ENCODE data around the gene RPL39L. TPM values are rescaled to one million over a fixed set of nuclear protein-coding genes. Genes with fewer than 3 reads are reported as not detected.
A peak's percentile ranks its signal among the peaks of the same experiment; 100 is the strongest.

RPL39L gene
- total RNA-seq, 2 experiments from 2014 or later = 18.8 TPM

DNA sequence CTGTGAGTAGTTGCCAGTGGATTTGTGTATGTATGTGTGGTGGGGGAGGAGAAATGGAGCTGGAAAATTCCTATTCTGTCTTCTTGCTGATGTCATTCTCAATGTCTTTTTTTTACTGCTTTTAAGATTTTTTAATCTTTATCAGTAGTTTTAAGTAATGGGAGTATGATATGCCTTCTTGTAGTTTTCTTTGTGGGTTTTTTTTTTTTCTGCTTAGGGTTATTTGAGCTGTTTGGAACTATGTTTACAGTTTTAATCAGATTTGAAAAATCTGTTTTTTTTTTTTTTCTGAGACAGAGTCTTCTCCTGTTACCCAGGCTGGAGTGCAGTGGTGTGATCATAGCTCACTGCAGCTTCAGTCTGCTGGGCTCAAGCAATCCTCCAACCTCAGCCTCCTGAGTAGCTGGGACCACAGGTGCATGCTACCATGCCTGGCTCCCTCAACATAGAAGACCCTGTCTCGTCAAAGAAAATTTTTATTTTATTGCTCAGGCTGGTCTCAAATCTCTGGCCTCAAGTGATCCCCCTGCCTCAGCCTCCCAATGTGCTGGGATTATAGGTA, 37.1 kb downstream of the RPL39L start:
- Mint-ChIP-seq H3K4me3 (peak overlapping the region; percentile 70), H3K27ac (peak overlapping the region; percentile 79), H3K4me1 (peaks cover 21% of the 10 kb centered on the region), H3K27me3 (no peaks in the 10 kb centered on the region), H3K9me3 (peaks cover 5% of the 10 kb centered on the region), H3K36me3 (peaks cover 12% of the 10 kb centered on the region)
- POLR2A ChIA-PET = interaction anchor here (0.7 to 1.9 kb wide), 5 partner anchors 57 to 302 kb away, joined by 3 to 6 read pairs (median 4); no protein-coding TSS in a partner anchor
- DNase-seq = no peak
- peak; percentile 23 for ATAC-seq (ENCODE audit: low read depth)

DNA sequence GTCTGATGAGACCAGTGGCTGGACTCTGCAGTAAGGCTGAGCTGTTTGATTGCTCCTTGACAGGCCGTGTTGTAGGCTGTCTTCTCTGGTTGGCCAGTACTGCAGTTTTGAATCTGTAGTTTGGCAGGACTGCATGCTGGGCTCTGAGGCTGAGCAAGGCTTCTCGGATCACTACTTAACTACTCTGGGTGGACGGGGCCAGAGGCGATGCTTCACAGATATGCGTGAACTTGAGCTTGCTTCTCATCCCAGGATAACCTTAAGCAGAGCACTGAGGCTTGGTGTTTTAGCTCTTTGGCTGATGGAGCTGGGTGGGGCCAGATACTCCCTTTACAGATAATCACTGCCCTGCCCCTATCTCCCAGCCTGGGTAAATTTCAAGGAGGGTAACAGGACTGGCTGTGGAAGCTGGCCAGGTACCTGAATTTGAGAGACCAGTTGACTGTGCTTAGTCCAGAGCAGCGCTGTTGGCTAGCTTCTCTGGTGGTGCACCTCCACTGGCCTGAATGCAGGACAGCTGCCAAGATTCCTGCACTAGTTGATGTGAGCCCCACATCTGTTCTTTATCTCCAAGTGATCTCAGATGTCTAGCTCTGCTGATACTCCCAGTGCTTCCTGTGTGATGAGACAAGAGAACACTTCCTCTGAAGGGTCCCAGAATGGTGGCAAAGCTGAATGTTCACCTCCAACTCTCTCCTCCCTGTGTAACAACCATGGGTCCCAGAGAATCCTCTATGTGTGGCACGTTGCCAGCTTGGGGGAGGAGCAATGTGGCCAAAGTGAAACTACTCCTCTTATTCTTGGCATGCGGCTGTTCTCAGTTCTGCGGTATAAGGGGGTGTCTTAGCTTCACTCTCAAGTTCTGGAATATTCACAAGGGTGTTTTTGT, 37.9 kb downstream of the RPL39L start:
- Mint-ChIP-seq H3K4me1 (peaks cover 21% of the 10 kb centered on the region), H3K9me3 (peaks cover 7% of the 10 kb centered on the region), H3K4me3 (peak overlapping the region; percentile 70), H3K27me3 (no peaks in the 10 kb centered on the region), H3K36me3 (peaks cover 13% of the 10 kb centered on the region), H3K27ac (peak overlapping the region; percentile 79)
- POLR2A ChIA-PET = interaction anchor here (0.7 to 1.9 kb wide), 5 partner anchors 56 to 301 kb away, joined by 3 to 6 read pairs (median 4); no protein-coding TSS in a partner anchor
- ATAC-seq (ENCODE audit: low read depth) (peak; percentile 79), DNase-seq (peak; percentile 58)

DNA sequence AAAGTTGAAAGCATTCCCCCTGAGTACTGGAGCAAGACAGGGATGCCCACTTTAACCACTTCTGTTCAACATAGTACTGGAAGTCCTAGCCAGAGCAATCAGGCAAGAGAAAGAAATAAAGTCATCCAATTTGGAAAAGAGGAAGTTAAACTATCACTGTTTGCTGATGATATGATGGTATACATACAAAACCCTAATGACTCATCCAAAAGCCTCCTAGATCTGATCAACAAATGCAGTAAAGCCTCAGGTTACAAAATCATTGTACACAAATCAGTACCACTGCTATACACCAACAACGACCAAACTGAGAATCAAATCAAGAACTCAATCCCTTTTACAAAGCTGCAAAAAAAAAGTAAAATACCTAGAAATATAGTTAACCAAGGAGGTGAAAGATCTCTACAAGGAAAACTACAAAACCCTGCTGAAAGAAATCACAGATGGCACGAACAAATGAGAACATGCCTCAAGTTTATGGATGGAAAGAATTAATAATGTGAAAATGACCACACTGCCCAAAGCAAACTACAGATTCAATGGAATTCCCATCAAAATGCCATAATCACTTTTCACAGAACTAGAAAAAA, 40.3 kb downstream of the RPL39L start:
- Mint-ChIP-seq H3K27me3 (no peaks in the 10 kb centered on the region), H3K4me3 (no peak overlapping the region), H3K4me1 (peaks cover 16% of the 10 kb centered on the region), H3K9me3 (peaks cover 13% of the 10 kb centered on the region), H3K36me3 (peaks cover 14% of the 10 kb centered on the region), H3K27ac (no peak overlapping the region)
- ATAC-seq (ENCODE audit: low read depth) (no peak), DNase-seq (no peak)
- POLR2A ChIA-PET = no interaction called here

DNA sequence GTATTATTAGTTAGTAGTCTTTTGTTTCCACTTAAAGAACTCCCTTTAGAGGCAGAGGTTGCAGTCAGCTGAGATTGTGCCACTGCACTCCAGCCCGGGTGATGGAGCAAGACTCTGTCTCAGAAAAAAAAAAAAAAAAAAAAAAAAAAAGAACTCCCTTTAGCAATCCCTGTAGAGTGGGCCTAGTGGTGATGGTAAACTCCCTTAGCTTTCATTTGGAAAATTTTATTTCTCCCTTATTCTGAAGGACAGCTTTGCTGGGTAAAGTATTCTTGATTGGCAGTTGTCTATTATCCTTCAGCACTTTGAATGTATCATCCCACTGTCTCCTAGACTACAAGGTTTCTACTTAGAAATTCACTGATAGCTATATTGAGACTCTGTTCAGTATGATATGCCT, 46.0 kb downstream of the RPL39L start:
- Mint-ChIP-seq H3K27ac (no peak overlapping the region), H3K36me3 (peaks cover 15% of the 10 kb centered on the region), H3K4me3 (no peak overlapping the region), H3K27me3 (no peaks in the 10 kb centered on the region), H3K9me3 (peaks cover 14% of the 10 kb centered on the region), H3K4me1 (no peaks in the 10 kb centered on the region)
- ATAC-seq (ENCODE audit: low read depth) (no peak), DNase-seq (no peak)
- POLR2A ChIA-PET = interaction anchor here (0.6 to 0.8 kb wide), 2 partner anchors 51 to 65 kb away, joined by 4 to 5 read pairs; no protein-coding TSS in a partner anchor

DNA sequence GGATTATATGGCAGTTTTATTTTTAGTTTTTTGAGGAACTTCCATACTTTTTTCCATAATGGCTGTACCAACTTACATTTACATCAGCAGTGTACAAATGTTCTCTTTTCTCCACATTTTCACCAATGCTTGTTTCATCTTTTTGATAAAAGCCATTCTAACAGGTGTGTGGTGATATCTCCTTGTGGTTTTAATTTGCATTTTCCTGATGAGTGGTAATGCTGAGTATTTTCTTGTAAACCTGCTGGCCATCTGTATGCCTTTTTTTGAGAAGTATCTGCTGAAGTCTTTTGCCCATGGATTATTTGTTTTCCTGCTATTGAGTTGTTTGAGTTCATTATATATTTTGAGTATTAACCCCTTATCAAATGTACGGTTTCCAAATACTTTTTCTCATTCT, 50.6 kb downstream of the RPL39L start:
- H3K36me3 Mint-ChIP-seq = peaks cover 9% of the 10 kb centered on the region
- H3K27ac Mint-ChIP-seq = no peak overlapping the region
- H3K9me3 Mint-ChIP-seq = peaks cover 9% of the 10 kb centered on the region
- H3K4me1 Mint-ChIP-seq = peaks cover 6% of the 10 kb centered on the region
- DNase-seq (no peak), ATAC-seq (ENCODE audit: low read depth) (no peak)
- H3K4me3 Mint-ChIP-seq = no peak overlapping the region
- no peaks in the 10 kb centered on the region for H3K27me3 Mint-ChIP-seq
- POLR2A ChIA-PET = no interaction called here

DNA sequence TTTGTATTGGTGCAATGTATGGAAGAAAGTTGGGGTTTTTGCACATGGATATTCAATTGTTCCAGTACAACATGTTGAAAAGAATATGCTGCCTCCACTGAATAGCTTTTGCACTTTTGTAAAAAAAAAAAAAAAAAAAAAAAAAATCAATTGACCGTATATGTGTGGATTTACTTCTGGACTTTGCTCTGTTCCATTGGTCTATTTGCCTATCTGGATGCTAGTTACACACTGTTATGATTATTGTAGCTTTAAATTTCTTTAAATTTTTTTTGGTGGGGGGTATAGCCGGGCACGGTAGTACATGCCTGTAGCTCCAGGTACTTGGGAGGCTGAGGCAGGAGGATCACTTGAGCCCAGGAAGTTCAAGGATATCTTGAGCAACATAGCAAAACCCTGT, 52.5 kb downstream of the RPL39L start:
- POLR2A ChIA-PET = interaction anchor here (0.6 kb wide), 1 partner anchor 518 kb away, joined by 4 read pairs; no protein-coding TSS in a partner anchor
- H3K27me3 Mint-ChIP-seq = no peaks in the 10 kb centered on the region
- no peak overlapping the region for H3K27ac Mint-ChIP-seq
- H3K36me3 Mint-ChIP-seq = peaks cover 8% of the 10 kb centered on the region
- peaks cover 6% of the 10 kb centered on the region for H3K4me1 Mint-ChIP-seq
- H3K4me3 Mint-ChIP-seq = no peak overlapping the region
- DNase-seq (no peak), ATAC-seq (ENCODE audit: low read depth) (no peak)
- peaks cover 9% of the 10 kb centered on the region for H3K9me3 Mint-ChIP-seq

DNA sequence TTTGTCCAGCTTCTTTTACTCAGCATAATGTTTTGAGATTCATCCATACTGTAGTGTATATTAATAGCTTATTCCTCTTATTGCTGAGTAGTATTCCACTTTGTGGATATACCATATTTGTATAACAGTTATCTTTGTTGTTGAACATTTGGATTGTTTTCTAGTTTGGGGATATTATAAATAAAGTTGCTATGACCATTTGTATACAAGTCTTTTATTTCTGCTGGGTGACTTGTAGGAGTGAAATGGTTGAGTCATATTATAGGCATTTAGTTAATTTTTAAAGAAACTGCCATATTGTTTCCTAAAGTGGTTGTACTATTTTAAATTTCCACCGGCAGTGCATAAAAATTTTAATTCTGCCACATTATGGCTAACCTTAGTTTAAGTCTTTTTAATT, 53.4 kb downstream of the RPL39L start:
- ATAC-seq (ENCODE audit: low read depth) = no peak

DNA sequence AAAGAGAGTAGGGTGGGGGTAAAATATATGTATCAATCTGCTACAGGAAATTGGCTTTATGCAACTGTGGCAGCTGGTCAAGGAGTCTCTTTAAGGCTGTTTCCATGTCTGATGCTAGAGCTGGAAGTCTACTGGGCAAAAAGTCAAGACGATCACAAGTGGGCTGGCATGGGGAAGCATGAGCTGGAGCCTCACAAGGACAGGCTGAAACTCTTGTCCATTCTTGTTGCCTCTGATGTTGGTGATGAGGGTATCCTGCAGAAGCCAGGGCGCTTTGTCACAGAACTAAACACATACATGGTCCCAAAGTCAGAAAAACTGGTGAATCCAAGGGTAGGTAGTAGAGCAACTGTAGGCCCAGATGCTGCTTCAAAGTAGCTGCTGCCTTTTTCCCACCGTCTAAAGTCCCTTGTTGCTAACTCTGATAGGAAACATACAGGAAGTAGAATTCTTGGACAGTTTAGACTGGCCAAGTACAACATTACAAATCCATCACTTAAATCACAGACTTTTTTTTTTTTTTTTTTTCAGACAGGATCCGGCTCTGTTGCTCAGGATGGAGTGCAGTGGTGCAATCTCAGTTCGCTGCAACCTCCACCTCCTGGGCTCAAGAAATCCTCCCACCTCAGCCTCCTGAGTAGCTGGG, 54.2 kb downstream of the RPL39L start:
- H3K4me3 Mint-ChIP-seq = no peak overlapping the region
- H3K36me3 Mint-ChIP-seq = peaks cover 8% of the 10 kb centered on the region
- H3K27ac Mint-ChIP-seq = no peak overlapping the region
- ATAC-seq (ENCODE audit: low read depth) (no peak), DNase-seq (no peak)
- H3K4me1 Mint-ChIP-seq = peaks cover 6% of the 10 kb centered on the region
- POLR2A ChIA-PET = interaction anchor here (0.6 to 0.7 kb wide), 2 partner anchors 75 to 176 kb away, joined by 3 read pairs; no protein-coding TSS in a partner anchor
- H3K27me3 Mint-ChIP-seq = no peaks in the 10 kb centered on the region
- H3K9me3 Mint-ChIP-seq = peaks cover 9% of the 10 kb centered on the region

More for the DNA sequence above, 53.4 kb downstream of the RPL39L start:
- H3K9me3 Mint-ChIP-seq = peaks cover 9% of the 10 kb centered on the region
- no peak overlapping the region for H3K27ac Mint-ChIP-seq
- no peak for DNase-seq
- POLR2A ChIA-PET = interaction anchor here (0.6 to 0.7 kb wide), 2 partner anchors 75 to 177 kb away, joined by 3 read pairs; no protein-coding TSS in a partner anchor
- no peak overlapping the region for H3K4me3 Mint-ChIP-seq
- no peaks in the 10 kb centered on the region for H3K27me3 Mint-ChIP-seq
- peaks cover 8% of the 10 kb centered on the region for H3K36me3 Mint-ChIP-seq
- peaks cover 6% of the 10 kb centered on the region for H3K4me1 Mint-ChIP-seq

DNA sequence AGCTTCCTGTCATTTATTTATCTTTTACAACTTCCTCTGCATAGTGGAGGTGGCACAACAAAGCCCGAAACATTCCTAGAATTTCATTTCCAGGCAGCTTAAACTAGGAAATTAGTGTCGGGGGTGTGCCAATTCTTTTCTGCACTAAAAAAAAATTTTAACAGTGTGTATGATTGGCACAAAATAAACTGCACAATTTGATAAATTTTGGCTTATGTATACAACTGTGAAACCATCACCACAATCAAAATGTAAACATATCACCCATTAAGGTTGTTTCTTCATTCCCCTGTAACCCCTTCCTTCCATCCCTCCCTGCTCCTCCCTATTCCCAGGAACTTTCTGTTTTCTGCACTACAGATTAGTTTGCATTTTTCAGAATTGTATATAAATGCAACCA, 54.7 kb downstream of the RPL39L start:
- no peak overlapping the region for H3K27ac Mint-ChIP-seq
- no peak overlapping the region for H3K4me3 Mint-ChIP-seq

DNA sequence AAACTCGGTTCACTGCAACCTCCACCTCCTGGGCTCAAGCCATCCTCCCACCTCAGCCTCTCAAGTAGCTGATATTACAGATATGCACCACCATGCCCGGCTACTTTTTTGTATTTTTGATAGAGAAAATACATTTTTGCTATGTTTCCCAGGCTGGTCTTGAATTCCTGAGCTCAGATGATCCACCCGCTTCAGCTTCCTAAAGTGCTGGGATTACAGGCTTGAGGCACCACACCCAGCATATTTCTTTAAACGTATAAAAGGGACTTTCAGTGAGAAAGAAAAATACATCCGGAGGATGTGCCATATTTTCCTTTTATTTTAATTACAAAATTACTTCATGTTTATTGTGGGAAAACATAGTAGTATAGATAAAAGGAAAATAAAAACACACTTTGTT, 55.2 kb downstream of the RPL39L start:
- Mint-ChIP-seq H3K27ac (no peak overlapping the region), H3K4me3 (no peak overlapping the region), H3K9me3 (peaks cover 9% of the 10 kb centered on the region), H3K27me3 (no peaks in the 10 kb centered on the region), H3K36me3 (peaks cover 8% of the 10 kb centered on the region), H3K4me1 (peaks cover 6% of the 10 kb centered on the region)
- ATAC-seq (ENCODE audit: low read depth) (no peak), DNase-seq (no peak)
- POLR2A ChIA-PET = no interaction called here

More for the DNA sequence above, 54.7 kb downstream of the RPL39L start:
- H3K9me3 Mint-ChIP-seq = peaks cover 9% of the 10 kb centered on the region
- H3K27me3 Mint-ChIP-seq = no peaks in the 10 kb centered on the region
- H3K4me1 Mint-ChIP-seq = peaks cover 6% of the 10 kb centered on the region
- H3K36me3 Mint-ChIP-seq = peaks cover 8% of the 10 kb centered on the region
- no peak for ATAC-seq (ENCODE audit: low read depth)
- no peak for DNase-seq
- POLR2A ChIA-PET = no interaction called here

DNA sequence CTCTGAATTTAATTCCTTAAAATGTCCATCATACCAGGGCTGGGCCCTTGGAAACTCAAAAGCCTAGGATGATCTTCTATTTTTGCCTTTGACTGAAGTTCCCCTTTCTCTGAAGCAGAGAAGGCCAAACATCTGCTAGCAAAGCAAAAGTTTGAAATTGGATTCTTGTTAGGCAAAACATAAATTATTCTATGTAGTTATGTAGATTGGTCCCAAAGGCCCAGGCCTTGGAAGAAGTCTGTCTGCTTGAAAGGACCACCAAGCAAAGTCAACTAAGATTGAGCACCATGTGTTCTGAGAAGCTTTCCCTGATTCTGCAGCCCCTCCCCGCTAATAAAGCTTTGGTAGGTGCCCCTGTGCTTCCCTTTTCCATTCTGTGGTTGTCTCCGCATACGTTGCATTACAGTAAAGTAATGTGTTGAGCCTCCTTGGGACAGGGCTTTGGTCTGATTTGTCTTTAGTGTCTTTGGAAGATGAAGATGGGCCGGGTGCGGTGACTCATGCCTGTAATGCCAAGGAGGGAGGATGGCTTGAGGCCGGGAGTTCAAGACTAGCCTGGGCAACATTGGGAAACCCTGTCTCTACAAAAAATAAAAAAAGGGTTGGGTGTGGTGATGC, 56.4 kb downstream of the RPL39L start:
- H3K27me3 Mint-ChIP-seq = no peaks in the 10 kb centered on the region
- H3K9me3 Mint-ChIP-seq = peaks cover 3% of the 10 kb centered on the region
- no peak overlapping the region for H3K27ac Mint-ChIP-seq
- H3K36me3 Mint-ChIP-seq = peaks cover 14% of the 10 kb centered on the region
- POLR2A ChIA-PET = no interaction called here
- ATAC-seq (ENCODE audit: low read depth) (no peak), DNase-seq (no peak)
- H3K4me3 Mint-ChIP-seq = no peak overlapping the region
- peaks cover 6% of the 10 kb centered on the region for H3K4me1 Mint-ChIP-seq

DNA sequence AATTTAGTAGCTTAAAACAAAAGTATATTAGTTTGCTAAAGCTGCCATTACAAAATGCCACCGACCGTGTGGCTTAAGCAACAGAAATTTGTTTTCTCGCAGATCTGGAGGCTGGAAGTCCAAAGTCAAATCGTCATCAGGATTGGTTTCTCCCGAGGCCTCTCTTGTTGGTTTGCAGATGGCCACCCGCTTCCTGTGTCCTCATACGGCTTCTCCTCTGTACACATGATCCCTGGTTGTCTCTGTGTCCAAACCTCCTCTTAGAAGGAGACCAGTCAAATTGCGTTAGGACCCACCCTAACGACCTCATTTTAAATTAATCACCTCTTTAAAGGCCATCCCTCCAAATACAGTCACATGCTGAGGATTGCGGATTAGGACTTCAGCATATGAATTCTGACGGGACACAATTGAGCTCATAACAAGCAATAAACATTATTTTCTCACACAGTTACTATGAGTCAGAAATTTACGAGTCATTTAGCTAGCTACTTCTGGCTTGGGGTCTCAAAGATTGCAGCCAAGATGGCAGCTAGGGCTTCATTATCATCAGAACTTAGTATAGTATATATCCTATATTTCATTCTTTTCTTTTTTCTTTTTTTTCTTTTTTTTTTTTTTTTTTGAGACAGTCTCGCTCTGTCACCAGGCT, 58.4 kb downstream of the RPL39L start:
- H3K4me3 Mint-ChIP-seq = no peak overlapping the region
- DNase-seq (no peak), ATAC-seq (ENCODE audit: low read depth) (no peak)
- H3K27me3 Mint-ChIP-seq = no peaks in the 10 kb centered on the region
- H3K27ac Mint-ChIP-seq = no peak overlapping the region
- POLR2A ChIA-PET = interaction anchor here (0.6 kb wide), 2 partner anchors 84 to 253 kb away, joined by 3 to 4 read pairs; no protein-coding TSS in a partner anchor
- H3K36me3 Mint-ChIP-seq = peaks cover 18% of the 10 kb centered on the region
- peaks cover 6% of the 10 kb centered on the region for H3K4me1 Mint-ChIP-seq
- H3K9me3 Mint-ChIP-seq = no peaks in the 10 kb centered on the region

All from activated naive CD8-positive, alpha-beta T cell treated with anti-CD3 and anti-CD28 coated beads, Interleukin-2, amount 10 ng/mL, durations not matched to agents 7 days and 5 days (primary cell).